ENCODE results near the gene ELAC2.

Gene ELAC2

GRCh38 chr17:12953156-12953555, 64.7 kb downstream of the ELAC2 start:
- no peak for DNase-seq (ENCODE audit: low read depth)

- DNase-seq (ENCODE audit: low read depth): no peak
Observed at GRCh38 chr17:12952012-12952411, 65.8 kb downstream of the ELAC2 start.

- no peak for DNase-seq (ENCODE audit: low read depth)
Observed at GRCh38 chr17:12947047-12947446, 70.8 kb downstream of the ELAC2 start.

Measured in stromal cell of bone marrow (primary cell).